OCI-LY3 (cell line): ENCODE data around the gene CARS1.

Experiments
- H2AFZ ChIP-seq: fragments of 200-600, 300-600 bp; shearing (Covaris generic); 2 replicates; pipeline ENCODE4 v1.6.0; 2014; ENCODE audit warnings: antibody characterized with exemption, low read depth, low read length
- H3K27ac ChIP-seq: fragments of 200-600, 300-600 bp; sonication (generic); 2 replicates; pipeline ENCODE4 v1.5.1; 2014; ENCODE audit warnings: mild to moderate bottlenecking, low read length, moderate library complexity, mixed read lengths
- H3K27me3 ChIP-seq: fragments of 200-600, 300-600 bp; sonication (generic); 2 replicates; pipeline ENCODE4 v1.6.1; 2014; ENCODE audit warnings: low read depth, low read length, mixed read lengths
- H3K36me3 ChIP-seq: fragments of 200-600, 300-600 bp; sonication (generic); replicated peaks from 2 replicates; pipeline ENCODE3; 2014; ENCODE audit warnings: low read depth, low read length, mixed read lengths
- H3K4me1 ChIP-seq: fragments of 300-600, 200-600 bp; sonication (generic); 2 replicates; pipeline ENCODE4 v1.6.1; 2014; ENCODE audit warnings: low read length, mixed read lengths
- H3K4me2 ChIP-seq: fragments of 200-600, 300-600 bp; sonication (generic); 2 replicates; pipeline ENCODE4 v1.6.1; 2014; ENCODE audit warnings: low read length, mixed read lengths
- H3K4me3 ChIP-seq: fragments of 300-600, 200-600 bp; sonication (generic); 2 replicates; pipeline ENCODE4 v1.5.1; 2014; ENCODE audit warnings: antibody characterized with exemption, mild to moderate bottlenecking, low read length, moderate library complexity
- H3K79me2 ChIP-seq: fragments of 300-600, 200-600 bp; shearing (Covaris generic); 2 replicates; pipeline ENCODE4 v1.6.1; 2014; ENCODE audit warnings: mild to moderate bottlenecking, low read length, mixed read lengths
- H3K9ac ChIP-seq: fragments of 300-600, 200-600 bp; shearing (Covaris generic); 2 replicates; pipeline ENCODE4 v1.6.0; 2014; ENCODE audit warnings: mild to moderate bottlenecking, low read length, moderate library complexity
- H3K9me3 ChIP-seq: fragments of 200-600, 300-600 bp; shearing (Covaris generic); 2 replicates; pipeline ENCODE4 v1.6.1; 2014; ENCODE audit warnings: low read length, mixed read lengths; ENCODE audit not compliant: insufficient read depth
- H4K20me1 ChIP-seq: fragments of 200-600, 300-600 bp; sonication (generic); 2 replicates; pipeline ENCODE4 v1.6.1; 2016; ENCODE audit warnings: low read length, mixed read lengths; ENCODE audit not compliant: insufficient read depth
- CTCF ChIP-seq: fragments of 200-600, 300-600 bp; sonication (generic); IDR thresholded peaks from 2 replicates; pipeline ENCODE4 v1.5.1; 2014; ENCODE audit warnings: antibody characterized with exemption, low read length, low read depth
- EZH2phosphoT487 ChIP-seq: fragments of 200-600 bp; shearing (Covaris generic); IDR thresholded peaks from 2 replicates; pipeline ENCODE4 v1.6.1; 2018; ENCODE audit warnings: antibody characterized with exemption, mixed run types, low read depth

The CARS1 gene

GRCh38 chr11:3035333-3035732, 21.9 kb downstream of the CARS1 start:
- Histone ChIP-seq H3K79me2 (no peaks in the 10 kb centered on the region), H3K9me3 (no peaks in the 10 kb centered on the region), H3K27ac (no peak overlapping the region), H2AFZ (no peak overlapping the region), H3K9ac (no peak overlapping the region), H4K20me1 (peaks cover 7% of the 10 kb centered on the region), H3K4me1 (peaks cover 19% of the 10 kb centered on the region), H3K4me2 (no peak overlapping the region), H3K36me3 (peaks cover 56% of the 10 kb centered on the region), H3K27me3 (no peaks in the 10 kb centered on the region), H3K4me3 (no peak overlapping the region)
- TF ChIP-seq EZH2phosphoT487 (no peak), CTCF (no peak)

GRCh38 chr11:3030289-3031070, 26.7 kb downstream of the CARS1 start:
- H3K4me3 ChIP-seq: no peak overlapping the region

GRCh38 chr11:3028813-3029212, 28.4 kb downstream of the CARS1 start:
- TF ChIP-seq EZH2phosphoT487 (no peak), CTCF (no peak)
- Histone ChIP-seq H3K36me3 (peaks cover 52% of the 10 kb centered on the region), H3K4me3 (no peak overlapping the region), H3K4me2 (no peak overlapping the region), H3K27me3 (no peaks in the 10 kb centered on the region), H2AFZ (no peak overlapping the region), H3K79me2 (no peaks in the 10 kb centered on the region), H4K20me1 (peaks cover 12% of the 10 kb centered on the region), H3K27ac (no peak overlapping the region), H3K9ac (no peak overlapping the region), H3K9me3 (no peaks in the 10 kb centered on the region), H3K4me1 (peaks cover 13% of the 10 kb centered on the region)

More at GRCh38 chr11:3030289-3031070, 26.7 kb downstream of the CARS1 start:
- H3K4me1 ChIP-seq: peaks cover 13% of the 10 kb centered on the region
- no peak overlapping the region for H3K27ac ChIP-seq
- H3K4me2 ChIP-seq: peak overlapping the region; percentile 19
- H3K79me2 ChIP-seq: no peaks in the 10 kb centered on the region
- H3K9me3 ChIP-seq: no peaks in the 10 kb centered on the region
- H2AFZ ChIP-seq: no peak overlapping the region
- H3K36me3 ChIP-seq: peaks cover 53% of the 10 kb centered on the region
- H3K27me3 ChIP-seq: no peaks in the 10 kb centered on the region
- H4K20me1 ChIP-seq: peaks cover 12% of the 10 kb centered on the region
- TF ChIP-seq CTCF: no peak
- no peak for TF ChIP-seq EZH2phosphoT487
- no peak overlapping the region for H3K9ac ChIP-seq

- no peaks in the 10 kb centered on the region for H3K27me3 ChIP-seq
- H4K20me1 ChIP-seq: peaks cover 12% of the 10 kb centered on the region
- H3K36me3 ChIP-seq: peaks cover 47% of the 10 kb centered on the region
- no peaks in the 10 kb centered on the region for H3K9me3 ChIP-seq
- no peak overlapping the region for H3K4me2 ChIP-seq
- peaks cover 30% of the 10 kb centered on the region for H3K4me1 ChIP-seq
- H3K4me3 ChIP-seq: no peak overlapping the region
- H3K27ac ChIP-seq: no peak overlapping the region
- H3K79me2 ChIP-seq: 0 out of 2 replicates have a peak, but pooled peaks cover 3% of the 10 kb centered on the region
- TF ChIP-seq CTCF (no peak), EZH2phosphoT487 (no peak)
- no peak overlapping the region for H2AFZ ChIP-seq
- H3K9ac ChIP-seq: no peak overlapping the region
Measured at GRCh38 chr11:3026803-3027202, 30.4 kb downstream of the CARS1 start.
